Astrocyte (in vitro differentiated cells and primary cell): Measurements from ENCODE around the gene FBXL12.

ENCODE experiments used
- EZH2 ChIP-seq: IDR thresholded peaks from 2 replicates; pipeline ENCODE4 v1.6.1; 2012; ENCODE audit warnings: mild to moderate bottlenecking, low read length, inconsistent platforms; ENCODE audit not compliant: insufficient read depth
- TF ChIP-seq, protein P1 (sequence below): IDR thresholded peaks from 2 replicates; pipeline ENCODE4 v1.5.1; 2011; ENCODE audit warnings: low read depth, mild to moderate bottlenecking, inconsistent platforms, low read length, moderate library complexity; ENCODE audit not compliant: insufficient read depth

DNA sequence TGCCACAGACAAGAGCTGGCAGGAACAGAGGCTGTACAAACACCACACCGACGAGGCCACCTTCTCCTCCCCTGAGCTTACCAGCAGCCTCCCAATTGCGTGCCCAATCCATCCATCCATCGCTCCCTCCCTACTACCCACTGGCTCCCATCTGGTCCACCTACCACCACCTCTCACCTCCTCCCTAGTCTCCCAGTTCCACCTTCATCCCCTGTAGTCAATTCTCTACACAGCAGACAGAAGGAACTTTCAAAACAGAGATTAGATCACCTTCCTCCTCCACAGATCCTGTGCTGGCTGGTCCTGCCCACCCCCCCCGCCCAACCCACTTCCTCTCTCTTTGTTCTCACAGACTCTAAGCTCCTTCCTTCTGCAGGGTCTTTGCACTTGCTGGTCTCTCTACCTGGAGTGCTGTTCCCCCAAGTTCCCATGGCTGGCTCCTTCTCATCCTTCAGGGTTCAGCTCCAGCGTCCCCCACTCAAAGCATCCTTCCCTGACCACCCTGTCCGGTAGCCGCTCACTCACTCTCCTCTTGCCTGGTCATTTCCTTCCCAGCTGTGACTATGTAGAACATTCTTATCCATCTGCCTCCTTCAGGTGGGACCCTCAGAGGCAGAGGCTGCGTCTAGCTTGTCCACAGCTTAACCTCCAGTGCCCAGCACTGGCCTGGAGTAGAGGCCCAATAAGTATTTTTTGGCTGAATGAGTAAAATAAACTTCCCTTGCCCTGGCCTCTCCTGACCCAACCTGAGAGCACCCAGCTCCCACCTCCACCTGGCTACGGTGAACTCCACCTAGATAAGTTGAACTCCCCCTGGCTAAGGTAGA is 39.3 kb upstream of the FBXL12 start:
- TF ChIP-seq, protein P1, sequence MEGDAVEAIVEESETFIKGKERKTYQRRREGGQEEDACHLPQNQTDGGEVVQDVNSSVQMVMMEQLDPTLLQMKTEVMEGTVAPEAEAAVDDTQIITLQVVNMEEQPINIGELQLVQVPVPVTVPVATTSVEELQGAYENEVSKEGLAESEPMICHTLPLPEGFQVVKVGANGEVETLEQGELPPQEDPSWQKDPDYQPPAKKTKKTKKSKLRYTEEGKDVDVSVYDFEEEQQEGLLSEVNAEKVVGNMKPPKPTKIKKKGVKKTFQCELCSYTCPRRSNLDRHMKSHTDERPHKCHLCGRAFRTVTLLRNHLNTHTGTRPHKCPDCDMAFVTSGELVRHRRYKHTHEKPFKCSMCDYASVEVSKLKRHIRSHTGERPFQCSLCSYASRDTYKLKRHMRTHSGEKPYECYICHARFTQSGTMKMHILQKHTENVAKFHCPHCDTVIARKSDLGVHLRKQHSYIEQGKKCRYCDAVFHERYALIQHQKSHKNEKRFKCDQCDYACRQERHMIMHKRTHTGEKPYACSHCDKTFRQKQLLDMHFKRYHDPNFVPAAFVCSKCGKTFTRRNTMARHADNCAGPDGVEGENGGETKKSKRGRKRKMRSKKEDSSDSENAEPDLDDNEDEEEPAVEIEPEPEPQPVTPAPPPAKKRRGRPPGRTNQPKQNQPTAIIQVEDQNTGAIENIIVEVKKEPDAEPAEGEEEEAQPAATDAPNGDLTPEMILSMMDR = no peak
- TF ChIP-seq EZH2 = no peak
